RCC 7860 (cell line): Measurements from ENCODE around the gene ANKFN1.

Source experiments
- DNase-seq: peaks from one replicate; pipeline ENCODE4 v3.0.0-alpha.2; 2015; ENCODE audit warnings: low spot score
- FAIRE-seq: peaks from 2 replicates; lab custom pipeline; 2012; peaks lifted over from hg19 to GRCh38; lab: Jason Lieb, UNC

ANKFN1 gene

DNA sequence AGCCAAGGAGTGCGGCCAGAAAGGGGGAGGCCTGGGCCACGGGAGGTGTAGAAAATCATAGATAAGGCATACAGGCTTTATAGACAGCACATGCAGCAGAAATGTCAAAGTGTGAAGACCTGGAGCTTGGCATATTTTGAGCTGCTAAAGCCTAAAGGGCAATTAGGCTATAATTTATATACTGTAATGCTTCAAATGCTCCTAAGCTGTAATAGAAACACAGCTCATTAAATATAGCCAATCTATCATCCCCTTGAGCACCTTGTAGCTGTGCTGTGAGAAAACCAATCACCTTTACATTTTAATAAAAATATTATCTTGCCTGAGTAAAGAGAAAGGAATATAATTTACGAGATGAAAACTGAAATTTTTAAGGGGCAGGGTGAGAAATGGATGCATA lies 342.3 kb downstream of the ANKFN1 start:
- no peak for FAIRE-seq
- no peak for DNase-seq

DNA sequence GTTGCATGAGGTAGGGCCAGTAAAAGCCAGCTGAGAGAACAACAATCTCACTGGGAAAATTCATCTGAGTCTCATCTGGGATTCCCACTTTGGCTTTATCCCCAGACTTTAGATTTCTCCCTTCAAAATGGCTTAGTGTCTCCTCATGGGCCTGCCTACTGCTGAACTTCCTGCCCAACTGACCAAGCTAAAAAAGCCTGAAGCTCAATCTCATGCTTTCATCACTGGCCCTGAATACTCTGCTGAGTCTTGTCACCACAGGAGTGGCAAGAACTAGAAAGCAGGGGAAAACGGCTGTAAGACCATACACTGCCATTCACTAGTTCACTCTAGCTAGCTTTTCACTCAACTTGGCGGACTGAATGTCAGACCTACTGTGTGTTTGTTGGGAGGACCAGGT lies 343.9 kb downstream of the ANKFN1 start:
- DNase-seq: no peak
- FAIRE-seq: no peak

DNA sequence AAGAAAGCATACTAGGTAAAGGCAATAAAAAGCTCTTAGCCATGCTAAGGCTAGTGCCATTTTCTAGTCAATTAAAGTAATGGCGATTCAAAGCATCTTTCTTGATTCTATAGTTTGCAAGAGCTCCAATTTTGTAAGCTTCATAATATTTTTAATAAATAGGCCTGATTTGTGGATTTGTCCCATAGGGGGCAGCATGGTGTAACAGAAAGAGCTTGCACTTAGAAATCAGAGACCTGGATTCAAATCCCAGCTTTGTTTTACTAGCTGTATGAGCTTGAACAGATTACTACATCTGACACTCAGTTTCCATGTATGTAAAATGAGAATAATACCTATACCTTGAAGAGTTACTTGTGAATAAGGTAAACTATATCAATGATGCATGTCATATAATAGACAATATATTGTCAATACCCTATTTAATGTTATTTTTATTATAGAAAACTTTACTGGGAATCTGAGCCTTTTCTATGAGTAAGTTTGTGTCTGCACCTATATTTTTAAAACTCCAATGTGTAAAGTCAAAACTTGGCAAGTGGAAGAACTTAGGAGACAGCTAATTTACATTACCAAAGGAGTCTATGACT lies 346.6 kb downstream of the ANKFN1 start:
- DNase-seq (peak; percentile 7), FAIRE-seq (no peak)

DNA sequence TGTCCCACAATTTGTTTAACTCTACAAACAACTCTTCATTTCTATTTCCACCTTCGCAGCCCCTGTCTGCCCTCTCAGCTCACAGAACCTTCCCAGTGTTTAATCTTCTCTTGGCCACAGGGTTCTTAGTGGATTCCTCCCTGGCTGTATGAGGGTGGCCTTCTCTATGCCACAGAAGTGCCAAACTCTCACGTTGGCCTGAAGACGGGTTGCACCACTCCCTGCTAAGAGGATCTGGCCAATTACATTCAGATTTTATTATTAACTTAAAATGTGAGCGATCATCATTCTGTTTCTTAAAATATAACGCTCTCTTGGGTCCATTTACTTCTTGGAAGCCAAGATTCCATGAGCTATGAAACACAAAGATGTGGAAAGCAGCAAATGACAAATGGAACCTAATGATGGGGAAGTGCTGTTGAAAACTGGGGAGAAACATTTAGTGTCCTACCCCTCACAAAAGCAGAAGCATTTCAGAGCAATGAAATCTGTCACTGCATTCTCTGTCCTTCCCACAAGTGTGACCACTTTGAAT lies 348.9 kb downstream of the ANKFN1 start:
- FAIRE-seq (no peak), DNase-seq (no peak)

DNA sequence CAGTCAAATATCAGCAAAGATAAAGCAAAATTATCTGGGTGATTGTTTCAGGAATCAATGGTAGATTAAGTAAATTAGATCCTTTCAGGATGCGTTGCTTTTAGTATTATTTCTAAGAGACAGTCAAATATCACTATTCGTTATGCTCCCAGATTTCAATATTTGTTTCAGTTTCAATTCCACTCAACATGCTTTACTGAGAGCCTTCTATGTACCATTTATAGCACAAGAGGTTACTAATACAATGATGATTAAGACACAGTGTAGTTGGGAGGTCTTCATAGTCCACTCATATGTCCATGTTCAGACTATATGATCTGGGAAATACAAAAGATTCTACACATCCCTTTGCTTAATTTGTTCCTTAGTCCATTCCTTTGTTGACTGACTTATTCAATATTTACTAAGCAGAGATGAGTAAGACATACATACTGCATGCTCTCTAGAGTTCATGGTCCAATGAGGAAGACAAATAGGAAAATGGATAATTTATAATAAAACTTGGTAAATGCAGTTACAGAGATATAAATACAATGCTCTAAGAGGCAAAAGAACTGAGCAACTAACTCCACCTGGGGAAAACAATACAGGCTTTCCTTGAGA lies 352.0 kb downstream of the ANKFN1 start:
- DNase-seq: no peak
- no peak for FAIRE-seq

DNA sequence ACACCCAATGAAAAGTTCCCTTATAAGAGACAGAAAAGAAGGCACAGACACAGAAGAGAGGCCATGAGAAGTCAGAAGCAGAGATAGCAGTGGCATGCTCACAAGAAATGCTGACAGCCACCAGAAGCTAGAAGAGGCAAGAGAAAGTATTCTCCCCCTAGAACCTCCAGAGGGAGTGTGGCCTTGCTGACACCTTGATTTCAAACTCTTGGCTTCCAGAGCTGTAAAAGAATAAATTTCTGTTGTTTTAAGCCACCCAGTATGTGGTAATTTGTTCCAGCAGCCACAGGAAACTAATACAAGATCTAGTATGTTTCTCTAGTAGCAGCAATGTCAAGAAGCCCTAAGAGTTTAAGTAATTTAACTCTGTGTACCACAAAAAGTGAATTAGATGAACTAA lies 353.1 kb downstream of the ANKFN1 start:
- DNase-seq (no peak), FAIRE-seq (no peak)

DNA sequence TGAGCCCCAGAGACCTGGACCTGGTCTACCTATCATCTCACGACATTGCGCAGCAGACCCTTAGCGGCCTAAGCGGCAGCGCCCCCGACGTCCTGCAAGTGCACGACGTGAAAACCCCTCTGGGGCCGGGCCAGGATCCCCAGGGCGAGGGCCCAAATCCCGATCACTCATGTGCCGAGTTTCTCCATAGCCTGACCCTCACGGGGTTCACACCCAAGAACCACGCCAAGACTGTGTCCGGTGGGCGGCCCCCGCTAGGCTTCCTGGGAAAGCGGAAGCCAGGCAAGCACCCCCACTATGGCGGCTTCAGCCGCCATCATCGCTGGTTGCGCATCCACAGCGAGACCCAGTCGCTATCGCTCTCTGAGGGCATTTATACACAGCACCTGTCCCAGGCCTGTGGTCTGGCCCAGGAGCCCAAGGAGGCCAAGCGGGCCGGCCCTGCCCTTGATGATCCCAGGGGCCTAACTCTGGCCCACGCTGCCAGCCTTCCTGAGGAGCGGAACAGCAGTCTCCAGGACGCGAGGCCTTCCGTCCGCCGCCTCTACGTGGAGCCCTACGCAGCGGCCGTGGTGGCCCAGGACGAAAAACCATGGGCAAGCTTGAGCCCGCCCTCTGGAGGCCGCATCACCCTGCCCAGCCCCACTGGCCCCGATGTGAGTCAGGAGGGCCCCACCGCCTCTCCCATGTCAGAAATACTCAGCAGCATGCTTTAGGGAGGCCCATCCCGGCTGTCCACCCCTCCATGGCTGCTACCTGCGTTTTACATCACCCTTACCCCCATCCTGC lies 357.5 kb downstream of the ANKFN1 start:
- FAIRE-seq: no peak
- no peak for DNase-seq

DNA sequence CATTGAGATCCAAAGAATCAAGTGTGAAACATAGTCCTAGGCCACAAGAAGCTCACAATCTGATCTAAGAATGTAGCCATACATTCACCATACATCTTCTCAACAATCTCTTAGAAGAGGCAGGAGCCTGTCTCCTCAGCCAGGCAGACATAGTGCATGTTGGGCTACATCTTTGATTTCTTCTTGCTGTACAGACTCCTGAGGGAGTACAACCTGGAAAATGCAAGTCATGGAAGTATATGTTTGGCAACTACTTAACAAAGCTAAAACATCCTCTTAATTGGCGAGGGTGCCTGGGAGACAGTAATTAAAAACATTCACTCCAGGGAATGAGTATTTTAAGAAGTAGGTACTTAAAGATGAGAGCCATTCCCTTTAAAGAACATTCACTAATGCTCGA lies 361.0 kb downstream of the ANKFN1 start:
- DNase-seq (no peak), FAIRE-seq (no peak)

DNA sequence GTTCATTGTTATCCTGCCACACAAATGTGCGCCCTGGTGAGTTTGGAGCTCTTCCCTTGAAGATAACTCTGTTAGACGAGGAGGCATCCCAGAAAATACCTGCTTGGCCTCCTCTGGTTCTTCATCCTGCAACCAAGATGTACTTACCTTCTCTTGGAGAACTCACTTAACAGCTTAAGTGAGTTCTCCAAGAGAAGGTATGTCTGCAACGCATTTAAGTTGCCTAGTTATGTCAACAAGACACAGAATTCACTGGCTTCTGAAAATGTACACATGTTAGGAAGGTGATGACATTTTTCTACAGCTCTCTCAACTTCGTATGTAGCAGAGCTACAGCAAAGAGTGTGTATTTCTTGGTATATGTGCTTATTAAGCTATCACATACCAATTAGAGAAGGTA lies 361.6 kb downstream of the ANKFN1 start:
- DNase-seq (no peak), FAIRE-seq (no peak)

DNA sequence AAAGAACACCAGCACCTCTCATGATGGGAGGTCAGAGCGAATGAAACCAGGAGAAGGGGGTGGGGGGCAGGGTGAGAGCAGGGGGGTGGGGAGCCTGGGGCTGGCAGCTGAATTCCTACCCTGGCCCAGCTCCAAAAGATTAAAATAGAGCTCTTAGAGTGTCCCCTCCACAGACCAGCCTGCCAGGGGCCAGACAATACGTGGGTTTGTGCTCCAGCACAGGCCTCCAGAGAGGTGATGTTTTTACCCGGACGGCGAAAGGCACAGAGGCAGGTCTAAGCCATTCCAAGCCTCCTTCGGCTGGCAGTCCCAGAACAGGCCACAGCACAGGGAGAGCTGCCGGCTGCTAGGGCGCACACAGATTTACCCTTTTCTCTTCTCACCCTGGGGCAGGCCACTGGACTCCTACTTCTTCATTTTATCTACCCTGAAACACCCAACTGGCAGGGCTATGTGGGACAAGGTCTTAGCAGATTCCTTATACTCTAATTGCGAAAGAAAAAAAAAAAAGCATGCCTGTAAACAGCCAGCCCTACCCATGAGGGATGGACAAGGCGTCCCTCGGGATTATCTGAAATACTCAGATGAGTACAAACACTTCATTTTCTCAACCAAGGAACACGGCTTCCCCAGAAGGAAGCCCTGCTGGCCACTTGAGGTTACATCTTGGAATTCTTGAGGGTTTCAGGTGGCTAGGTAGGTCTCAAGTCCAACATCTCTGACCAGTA lies 368.3 kb downstream of the ANKFN1 start:
- FAIRE-seq: no peak

DNA sequence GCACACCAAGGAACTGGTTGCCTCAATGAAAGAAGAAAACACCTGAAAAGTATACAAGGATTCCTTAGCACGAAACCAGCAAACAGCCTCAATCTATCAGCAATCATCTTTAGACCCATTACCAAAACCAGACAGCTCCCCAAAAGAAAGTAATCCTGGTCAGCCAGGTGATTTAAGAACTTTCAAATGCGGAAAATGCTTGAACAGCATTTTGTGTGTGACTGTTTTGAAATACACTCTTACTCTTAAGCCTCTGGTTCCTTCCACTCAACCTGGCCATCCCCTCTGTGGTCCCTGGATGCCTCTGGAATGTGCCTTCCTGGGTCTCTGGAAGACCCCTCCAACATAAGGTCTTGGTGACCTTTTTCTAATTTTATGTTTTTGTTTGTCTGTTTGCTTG lies 369.8 kb downstream of the ANKFN1 start:
- FAIRE-seq: no peak
- no peak for DNase-seq

More for the DNA sequence above, 368.3 kb downstream of the ANKFN1 start:
- DNase-seq: no peak

DNA sequence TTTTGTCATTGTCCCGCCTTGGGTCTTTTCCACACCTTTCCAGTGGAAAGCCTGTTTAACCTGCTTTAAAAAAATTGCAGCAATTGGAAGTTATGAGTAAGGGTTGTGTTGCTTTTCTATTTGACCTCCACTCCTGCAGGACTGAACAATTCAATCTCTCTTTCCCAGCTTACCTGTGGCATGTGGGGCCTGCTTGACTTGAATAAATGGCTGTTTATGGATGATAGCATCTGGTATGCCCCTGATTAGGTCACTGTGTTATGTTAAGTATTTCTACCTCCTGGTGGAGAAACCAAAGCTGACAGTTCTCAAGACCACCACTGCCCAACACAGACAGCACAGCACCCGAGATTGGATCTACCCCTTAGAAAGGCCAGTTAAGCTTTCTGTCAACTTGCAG lies 375.4 kb downstream of the ANKFN1 start:
- no peak for FAIRE-seq
- no peak for DNase-seq

DNA sequence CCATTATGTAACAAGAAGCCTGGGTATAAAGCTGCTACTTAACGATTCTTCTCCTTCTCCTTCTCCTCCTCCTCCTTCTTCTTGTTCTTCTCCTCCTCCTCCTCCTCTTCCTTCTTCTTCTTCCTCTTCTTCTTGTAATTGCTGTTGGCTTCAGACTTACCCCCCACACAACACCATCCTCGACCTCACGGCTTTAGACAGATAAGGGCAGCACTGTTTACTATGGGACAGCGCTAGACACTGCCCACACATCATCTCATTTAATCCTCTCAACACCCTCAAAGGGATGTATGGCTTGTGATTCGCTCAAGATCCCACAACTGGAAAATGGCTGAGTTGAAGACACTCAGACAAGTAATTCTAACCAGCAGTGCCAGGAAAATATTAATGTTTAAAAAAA lies 379.7 kb downstream of the ANKFN1 start:
- DNase-seq (no peak), FAIRE-seq (no peak)

DNA sequence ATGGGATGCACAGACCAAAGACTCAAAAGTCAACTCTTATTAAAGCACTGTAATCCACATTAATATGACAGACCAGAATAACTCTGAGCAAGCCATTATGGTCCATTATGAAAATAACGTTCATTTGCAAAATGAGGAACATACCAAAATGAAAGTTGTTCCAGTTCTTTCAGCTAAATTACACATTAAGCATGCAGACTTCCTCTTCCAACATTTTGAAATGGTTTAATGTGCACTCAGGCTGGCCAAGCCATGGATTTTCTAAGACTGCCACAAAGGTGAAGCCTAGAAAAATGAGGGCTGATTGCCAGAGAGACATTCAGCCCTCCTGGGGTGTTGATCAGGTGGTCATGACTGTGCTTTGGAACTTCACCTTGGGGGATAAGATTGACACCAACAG lies 383.5 kb downstream of the ANKFN1 start:
- no peak for DNase-seq
- FAIRE-seq: no peak

DNA sequence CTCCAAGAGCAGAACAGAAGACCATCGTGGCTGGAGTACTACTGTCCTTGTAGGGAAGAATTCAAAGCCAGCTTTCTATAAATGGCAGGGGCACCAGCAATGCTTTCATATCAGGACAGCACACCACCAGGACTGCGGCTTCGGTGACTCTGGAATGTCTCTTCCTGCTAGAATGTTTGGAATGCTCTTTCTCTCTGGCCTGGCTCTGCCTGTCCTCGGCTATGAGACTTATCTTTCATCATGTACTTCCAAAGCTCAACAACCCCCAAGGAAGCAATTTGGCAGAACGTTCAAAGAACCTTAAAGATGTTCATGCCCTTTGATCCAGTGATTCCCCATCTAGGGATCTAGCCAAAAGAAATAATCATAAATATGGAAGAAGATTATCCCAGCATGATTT lies 387.6 kb downstream of the ANKFN1 start:
- DNase-seq (no peak), FAIRE-seq (no peak)

DNA sequence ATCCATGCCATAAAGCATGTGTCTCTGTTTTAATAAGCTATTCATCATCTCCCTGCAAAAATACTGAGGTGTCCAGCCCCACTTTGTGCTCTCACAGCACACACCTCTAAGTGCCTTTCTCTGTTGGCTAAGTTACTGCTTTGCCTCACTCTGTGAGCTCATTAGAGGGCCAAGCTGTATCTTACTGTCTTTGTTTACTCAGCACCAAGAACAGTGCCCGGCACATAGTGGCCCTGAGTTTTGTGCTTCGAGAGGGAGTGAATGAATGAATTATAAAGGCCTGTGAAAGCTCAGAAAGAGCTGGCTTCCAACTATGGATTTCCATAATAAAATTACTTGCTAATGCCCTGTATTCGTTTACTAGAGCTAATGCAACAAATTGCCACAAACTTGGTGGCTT lies 390.0 kb downstream of the ANKFN1 start:
- DNase-seq (no peak), FAIRE-seq (no peak)

DNA sequence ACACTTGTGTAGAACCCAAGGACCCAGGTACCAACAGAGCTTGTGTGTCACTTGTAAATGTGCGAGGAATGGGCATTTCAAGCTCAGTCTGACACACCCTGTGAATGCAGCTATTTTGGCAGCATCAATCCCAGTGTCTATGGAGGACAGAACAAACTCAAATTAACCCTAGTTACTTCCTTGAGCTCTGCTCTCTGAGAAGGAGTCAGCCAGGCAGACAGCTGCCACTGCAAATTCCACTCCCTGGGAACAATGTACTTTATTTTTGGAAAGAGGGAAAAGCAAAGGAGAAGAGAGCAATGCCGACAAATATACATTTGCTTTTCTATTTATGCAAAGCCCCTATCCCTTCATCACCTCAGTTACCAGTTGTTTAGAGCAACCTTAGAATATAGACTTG lies 391.8 kb downstream of the ANKFN1 start:
- no peak for DNase-seq
- FAIRE-seq: no peak

DNA sequence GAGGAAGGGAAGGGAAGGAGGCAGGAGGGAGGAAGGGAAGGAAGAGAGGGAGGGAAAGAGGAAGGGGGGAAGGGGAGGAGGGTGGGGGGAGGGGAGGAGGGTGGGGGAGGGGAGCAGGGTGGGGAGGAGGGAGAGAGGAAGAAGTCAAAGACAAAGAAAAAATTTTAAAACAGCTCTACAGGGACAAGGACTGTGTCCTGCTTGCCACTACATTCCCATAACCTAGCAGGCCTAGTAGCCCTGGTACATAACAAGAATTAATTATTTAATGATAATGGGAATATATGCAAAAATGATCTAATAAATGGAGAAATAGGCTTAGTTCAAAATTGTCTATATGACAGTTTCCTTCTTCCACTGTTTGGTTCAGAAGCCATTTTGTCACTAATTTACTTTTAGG lies 392.7 kb downstream of the ANKFN1 start:
- FAIRE-seq (no peak), DNase-seq (no peak)

DNA sequence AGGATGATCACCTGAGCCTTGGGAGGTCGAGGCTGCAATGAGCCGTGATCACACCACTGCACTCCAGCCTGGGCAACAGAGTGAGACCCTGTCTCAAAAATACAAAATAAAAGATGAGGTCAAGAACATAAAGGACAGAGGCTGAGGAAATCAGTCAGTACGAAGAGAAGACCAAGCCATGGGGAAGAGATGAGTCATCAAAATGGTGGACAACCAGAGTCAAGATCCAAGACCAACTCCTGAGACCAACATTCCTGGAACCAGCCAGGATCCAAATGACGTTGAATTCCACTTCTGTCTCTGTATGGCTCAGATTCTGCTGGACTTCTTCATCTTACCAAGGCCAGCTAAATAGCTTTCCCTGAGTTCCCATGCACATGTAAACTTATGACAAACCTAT lies 395.4 kb downstream of the ANKFN1 start:
- no peak for FAIRE-seq
- DNase-seq: no peak

DNA sequence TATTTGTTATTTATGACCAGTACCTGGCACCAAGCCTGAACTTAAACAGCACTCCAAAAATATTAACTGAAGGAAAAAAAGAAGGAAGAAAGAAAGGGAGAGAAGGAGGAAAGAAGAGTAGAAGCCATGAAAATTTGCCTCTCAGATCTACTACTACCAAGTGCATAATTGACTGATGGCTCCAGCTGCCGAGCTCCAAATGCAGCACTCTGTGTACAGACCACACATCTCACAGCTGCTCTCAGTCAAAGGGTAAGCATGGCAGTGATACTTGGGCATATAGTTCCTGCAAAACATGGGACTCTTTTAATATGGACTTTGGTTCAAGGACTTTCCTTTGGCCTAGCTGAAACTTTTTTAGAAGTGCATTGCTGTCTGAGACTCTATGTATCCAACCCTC lies 396.2 kb downstream of the ANKFN1 start:
- FAIRE-seq (no peak), DNase-seq (no peak)

DNA sequence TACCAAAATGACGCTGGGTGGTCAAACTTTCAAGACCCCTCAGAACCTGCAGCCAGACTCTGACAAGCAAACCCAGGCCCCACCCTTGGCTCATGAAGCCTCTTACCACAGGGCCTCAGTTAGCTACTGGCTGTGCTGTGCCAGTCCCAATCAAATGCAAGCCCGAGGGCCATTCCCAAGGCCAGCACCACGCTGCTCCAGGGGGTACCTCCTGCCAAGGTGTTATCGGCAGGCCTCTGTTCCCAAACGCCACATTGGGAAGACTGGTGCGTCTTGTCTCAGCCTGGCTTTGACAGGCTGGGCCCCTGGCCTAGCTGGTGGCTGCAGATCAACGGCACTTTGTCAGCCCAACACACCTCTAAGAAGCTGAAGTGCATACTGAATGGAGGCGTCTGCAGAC lies 404.4 kb downstream of the ANKFN1 start:
- no peak for DNase-seq
- FAIRE-seq: no peak

DNA sequence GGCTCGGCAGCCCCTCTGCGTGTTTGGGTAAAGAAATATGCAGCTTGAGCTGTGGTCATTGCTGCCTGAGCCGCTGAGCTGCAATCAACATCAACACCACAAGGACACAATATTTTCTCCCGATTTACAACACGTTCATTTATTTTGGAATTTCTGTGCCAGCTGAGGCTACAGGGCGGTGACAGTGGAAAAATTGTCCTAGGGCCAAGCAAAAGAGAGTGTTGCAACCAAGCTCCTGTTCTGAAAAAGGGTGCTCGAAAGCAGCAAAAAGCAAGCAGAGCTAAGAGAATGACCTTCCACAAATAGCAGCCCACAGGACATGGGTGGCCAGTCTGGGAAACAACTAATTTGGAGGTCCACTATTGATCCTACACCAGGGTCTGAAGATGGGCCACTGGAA lies 404.8 kb downstream of the ANKFN1 start:
- FAIRE-seq (no peak), DNase-seq (no peak)
